ENCODE results near the gene ZNF41.
"Not testable (repeated sequence)": the region's sequence is repeated elsewhere in the genome, so short reads cannot be mapped to it uniquely, and the experiment has no call there.

The ZNF41 gene

GRCh38 chrX:47482512-47483305, at the start of gene ZNF41:
TSS of gene ZNF41 (minus strand) at chrX:47483222. CDS start at chrX:47467481, 15,741 bp downstream.
- peak; percentile 80 for DNase-seq

DNA sequence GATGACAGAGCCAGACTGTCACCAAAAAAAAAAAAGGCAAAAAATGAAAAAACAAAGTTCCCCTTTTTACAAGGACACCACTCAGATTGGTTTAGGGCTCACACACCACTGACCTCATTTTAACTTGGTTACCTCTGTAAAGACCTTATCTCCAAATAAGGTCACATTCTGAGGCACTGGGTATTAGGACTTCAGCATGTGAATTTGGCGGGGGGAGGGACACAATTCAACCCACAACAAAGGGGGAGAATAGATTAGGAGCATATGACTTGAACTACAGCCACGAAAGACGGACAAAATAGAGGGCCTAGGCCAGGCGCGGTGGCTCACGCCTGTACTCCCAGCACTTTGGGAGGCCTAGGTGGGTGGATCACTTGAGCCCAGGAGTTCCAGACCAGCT, 47.0 kb upstream of the ZNF41 start:
- DNase-seq, result no peak

GRCh38 chrX:47529548-47529947, 46.5 kb upstream of the ZNF41 start:
- DNase-seq, result no peak

- DNase-seq, result no peak
These were observed 40.7 kb upstream of the ZNF41 start for GRCh38 chrX:47523713-47524166.

- DNase-seq, result peak; percentile 90
These were observed 40.3 kb upstream of the ZNF41 start for GRCh38 chrX:47523297-47523696.

GRCh38 chrX:47518144-47518543, 35.1 kb upstream of the ZNF41 start:
- DNase-seq, result no peak

DNA sequence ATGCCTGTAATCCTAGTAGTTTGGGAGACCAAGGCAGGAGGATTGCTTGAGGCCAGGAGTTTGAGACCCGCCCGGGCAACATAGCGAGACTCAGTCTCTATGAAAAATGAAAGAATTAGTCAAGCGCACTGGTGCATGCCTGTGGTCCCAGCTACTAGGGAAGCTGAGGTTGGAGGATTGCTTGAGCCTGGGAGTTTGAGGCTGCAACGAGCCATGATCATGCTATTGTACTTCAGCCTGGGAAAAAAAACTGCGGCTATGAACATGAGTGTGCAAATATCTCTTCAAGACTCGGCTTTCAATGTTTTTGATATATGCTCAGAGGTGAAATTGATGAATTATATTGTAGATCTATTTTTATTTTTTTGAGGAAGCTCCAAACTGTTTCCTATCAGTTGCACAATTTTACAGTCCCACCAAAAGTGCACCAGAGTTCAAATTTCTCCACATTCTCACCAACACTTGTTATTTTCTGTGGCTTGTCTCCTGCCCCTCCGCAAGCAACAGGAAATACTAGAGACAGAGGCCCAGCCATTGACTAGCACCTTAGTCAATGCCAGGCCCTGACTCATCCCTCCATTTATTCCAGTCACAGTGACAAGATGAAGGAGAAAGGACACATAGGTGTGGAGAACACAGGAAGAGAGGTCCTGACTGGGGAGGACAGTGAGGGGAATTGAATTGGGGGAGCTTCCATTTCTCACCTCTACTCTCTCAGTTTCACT, 33.1 kb upstream of the ZNF41 start:
- no peak for DNase-seq

GRCh38 chrX:47514533-47515235, 31.7 kb upstream of the ZNF41 start:
- DNase-seq, result no peak

GRCh38 chrX:47513034-47513965, 30.3 kb upstream of the ZNF41 start:
- DNase-seq, result peak; percentile 48

GRCh38 chrX:47512383-47512782, 29.4 kb upstream of the ZNF41 start:
- DNase-seq, result not testable (repeated sequence)

DNA sequence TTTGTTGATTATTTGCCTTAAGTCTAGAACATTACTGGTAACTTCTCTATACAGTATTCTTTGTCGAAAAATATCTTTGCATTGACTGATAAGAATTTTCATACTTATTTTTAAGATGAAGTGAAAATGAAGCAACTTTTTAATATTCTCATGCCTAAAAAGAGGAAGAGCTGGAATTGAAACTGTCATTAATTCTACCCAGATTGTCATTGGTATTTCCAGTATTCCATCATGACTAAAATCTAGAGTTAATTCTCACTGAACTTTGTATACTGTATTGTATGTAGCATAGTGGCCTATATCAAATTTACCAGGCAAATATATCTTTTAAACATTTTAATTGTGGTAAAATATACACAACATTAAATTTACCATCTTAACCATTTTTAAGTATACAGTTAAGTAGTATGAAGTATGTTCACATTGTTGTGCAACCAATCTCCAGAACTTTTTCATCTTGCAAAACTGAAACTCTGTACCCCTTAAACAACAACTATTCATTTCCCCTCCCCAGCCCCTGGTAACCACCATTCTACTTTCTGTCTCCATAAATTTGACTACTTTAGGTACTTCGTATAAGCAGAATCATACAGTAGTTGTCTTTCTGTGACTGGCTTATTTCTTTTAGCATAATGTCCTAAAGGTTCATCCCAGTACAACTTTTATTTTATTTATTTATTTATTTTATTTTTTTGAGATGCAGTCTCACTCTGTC, 24.3 kb upstream of the ZNF41 start:
- no peak for DNase-seq

DNA sequence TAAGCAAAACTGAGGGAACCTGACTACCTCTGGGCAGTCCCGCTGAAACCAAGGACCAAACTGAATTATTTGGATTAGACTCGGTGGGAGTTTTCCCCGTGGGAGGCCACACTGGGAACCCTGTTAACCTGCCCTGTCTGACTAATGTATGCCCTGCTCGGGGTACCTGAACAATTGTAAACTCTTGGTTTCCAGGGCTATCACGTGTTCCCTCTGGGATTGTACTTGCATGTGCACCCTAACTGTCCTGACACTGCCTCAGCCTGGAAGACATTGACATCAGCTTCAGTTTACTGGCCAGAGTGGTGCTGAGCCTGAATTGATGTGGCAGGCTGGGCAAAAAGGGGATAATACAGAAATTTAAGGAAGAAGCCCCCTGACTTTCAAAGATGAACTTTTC, 20.1 kb upstream of the ZNF41 start:
- DNase-seq, result no peak

DNA sequence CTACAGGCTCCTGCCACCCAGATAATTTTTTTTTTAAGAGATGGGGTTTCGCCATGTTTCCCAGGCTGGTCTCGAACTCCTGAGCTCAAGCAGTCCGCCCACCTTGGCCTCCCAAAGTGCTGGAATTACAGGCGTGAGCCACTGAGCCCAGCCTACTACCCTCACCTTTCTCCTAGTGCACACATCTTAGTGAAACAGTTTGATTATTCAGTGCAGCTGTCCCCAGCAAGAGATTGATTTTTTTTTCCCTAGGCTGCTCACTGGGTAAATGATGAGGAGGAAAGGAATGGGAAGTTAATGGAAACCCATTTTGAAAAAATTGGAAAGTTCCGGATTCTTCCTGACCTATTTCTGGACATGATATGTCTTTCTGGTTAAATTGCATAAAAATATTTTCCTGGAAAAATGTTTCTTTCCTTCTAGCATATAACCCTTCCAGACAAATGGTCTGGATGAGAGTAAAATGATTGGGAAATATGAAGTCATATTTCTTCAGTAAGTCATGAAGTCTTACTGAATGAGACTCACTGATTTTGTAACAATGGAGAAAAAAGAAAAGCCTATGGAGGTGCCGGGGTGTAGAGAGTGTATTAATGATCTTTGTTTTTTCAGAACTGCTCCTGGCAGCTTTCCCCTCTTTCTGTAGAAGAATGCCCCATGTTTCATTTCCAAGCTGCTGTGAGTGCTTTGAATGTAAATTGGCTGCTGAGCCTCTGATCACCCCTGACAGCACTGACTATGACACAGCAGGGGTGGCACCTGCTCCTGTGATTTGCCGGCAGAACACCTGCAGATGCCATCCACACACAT, 19.5 kb upstream of the ZNF41 start:
- DNase-seq, result no peak

DNA sequence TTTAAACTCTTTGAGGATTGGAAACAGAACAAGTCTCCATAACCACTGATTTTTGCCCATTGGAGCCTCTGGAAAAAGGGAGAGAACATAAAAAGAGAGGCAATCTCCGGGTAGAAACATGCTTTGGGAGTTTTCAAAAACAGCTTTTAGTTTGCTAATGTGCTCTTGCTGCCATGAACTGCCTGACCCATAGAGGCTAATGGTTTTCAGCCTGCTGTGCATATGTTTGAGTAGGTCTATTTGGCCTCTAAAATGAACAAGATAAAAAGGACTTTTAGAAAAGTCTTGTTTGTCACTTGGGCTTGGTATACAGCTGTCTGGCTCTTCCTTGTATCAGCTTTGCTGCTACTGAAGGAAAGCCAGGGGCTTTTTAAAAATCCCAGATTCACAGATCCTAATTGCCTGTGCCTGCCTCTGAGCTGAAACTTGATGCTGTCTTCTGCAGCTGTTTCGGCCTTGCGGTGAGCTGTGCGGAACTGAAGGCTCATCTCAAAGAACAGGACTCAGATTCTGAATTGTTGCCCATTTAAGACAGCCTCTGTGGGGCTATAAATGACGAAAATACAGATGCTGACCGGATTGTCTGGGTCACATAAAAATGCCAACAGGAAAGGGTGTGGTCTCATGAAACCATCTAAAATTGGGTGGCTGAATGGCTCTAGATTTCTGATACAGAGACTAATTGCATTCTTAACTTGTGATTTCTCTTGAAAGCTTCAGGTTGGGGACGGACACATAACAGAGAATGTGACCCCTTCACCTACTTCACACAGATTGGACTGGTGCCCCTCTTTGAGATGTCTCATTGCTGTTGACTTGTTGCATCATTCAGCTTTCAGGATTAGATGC, 18.4 kb upstream of the ZNF41 start:
- no peak for DNase-seq

- no peak for DNase-seq
These were observed 17.5 kb upstream of the ZNF41 start for GRCh38 chrX:47500554-47500953.

GRCh38 chrX:47499293-47499692, 16.3 kb upstream of the ZNF41 start:
- DNase-seq, result no peak

DNA sequence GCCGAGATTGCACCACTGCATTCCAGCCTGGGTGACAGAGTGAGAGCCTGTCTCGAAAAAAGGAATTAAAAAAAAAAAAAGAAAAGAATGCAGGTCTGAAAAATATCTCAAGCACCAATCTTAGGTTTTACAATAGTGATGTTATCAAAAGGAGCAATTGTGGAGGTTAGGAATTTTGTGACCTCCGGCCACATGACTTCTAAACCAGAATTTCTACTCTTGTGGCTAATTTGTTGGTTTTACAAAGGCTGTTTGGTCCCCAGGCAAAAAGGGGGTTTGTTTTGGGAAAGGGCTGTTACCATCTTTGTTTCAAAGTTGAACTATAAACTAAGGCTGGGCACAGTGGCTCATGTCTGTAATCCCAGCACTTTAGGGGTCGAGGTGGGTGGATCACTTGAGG, 15.4 kb upstream of the ZNF41 start:
- DNase-seq, result no peak

GRCh38 chrX:47497271-47497888, 14.4 kb upstream of the ZNF41 start:
- DNase-seq, result no peak

DNA sequence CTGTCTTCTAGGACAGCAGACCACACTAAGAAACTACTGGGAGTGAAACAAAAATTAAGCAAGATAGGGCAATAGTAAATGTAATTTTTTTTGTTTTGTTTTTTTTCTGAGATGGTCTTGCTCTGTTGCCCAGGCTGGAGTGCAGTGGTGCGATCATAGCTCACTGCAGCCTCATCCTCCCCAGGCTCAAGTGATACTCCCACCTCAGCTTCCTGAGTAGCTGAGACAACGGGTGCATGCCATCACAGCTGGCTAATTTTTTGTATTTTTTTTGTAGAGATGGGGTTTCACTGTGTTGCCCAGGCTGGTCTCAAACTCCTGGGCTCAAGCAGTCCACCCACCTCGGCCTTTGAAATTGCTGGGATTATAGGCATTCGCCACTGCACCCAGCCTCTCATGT, 9.1 kb upstream of the ZNF41 start:
- not testable (repeated sequence) for DNase-seq
